HG02840 (cell line): ENCODE data around the gene MRPL55.

Experiments used
- ATAC-seq: cut with Tn5 transposase; IDR thresholded peaks from one replicate; pipeline ENCODE4 v1.9.1; 2021; ENCODE audit warnings: mild to moderate bottlenecking, moderate library complexity, moderate number of reproducible peaks; ENCODE audit not compliant: unreplicated experiment, low FRiP score

The MRPL55 gene

DNA sequence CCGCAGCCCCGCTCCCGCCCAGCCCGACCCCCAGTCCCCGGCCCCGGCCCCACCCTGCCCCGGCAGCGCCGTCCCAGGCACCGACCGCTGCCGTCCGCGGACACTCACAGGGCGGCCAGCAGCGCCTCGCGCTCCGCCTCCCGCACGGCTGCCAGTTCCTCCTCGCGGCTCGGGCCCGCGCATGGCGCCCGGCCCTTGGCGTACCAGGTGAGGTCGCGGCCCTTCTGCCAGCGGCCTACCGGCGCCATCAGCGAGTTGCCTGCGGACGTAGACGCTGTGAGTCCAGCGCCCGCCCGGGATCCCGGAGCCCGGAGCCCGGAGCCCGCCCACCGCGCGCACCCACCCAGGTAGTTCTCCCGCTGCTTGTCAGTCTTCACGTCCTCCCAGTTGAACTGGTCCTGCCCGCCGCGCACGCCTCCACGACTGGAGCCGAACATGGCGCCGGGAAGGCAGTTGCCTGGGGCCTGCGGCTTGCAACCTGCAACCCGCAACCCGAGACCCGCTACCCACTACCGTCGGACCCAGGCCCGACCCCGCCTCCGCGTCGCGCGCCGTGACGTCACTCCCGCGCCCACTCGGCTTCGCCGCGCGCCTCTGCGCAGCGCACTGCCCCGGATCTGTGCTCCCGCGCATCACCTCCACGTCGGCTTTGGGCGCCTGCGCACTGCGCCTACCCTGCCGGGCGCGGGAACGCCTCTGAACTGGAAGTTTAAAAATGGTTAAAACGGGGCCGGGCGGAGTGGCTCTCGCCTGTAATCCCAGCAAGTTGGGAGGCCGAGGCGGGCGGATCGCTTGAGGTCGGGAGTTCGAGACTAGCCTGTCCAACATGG lies 6.1 kb downstream of the MRPL55 start, which contains the start of gene C1orf35:
C1orf35 (minus strand) TSS at position 535 of the 830 bp plus-strand sequence; CDS start at position 437, 98 bp downstream.
- ATAC-seq: peak; percentile 76

- peak; percentile 12 for ATAC-seq
Measured at GRCh38 chr1:228101994-228102790, 6.9 kb downstream of the MRPL55 start.

GRCh38 chr1:228101614-228101993 lies 7.5 kb downstream of the MRPL55 start:
- no peak for ATAC-seq

GRCh38 chr1:228100822-228101613 lies 8.1 kb downstream of the MRPL55 start:
- ATAC-seq: no peak

GRCh38 chr1:228099331-228099732 lies 9.8 kb downstream of the MRPL55 start:
- no peak for ATAC-seq

DNA sequence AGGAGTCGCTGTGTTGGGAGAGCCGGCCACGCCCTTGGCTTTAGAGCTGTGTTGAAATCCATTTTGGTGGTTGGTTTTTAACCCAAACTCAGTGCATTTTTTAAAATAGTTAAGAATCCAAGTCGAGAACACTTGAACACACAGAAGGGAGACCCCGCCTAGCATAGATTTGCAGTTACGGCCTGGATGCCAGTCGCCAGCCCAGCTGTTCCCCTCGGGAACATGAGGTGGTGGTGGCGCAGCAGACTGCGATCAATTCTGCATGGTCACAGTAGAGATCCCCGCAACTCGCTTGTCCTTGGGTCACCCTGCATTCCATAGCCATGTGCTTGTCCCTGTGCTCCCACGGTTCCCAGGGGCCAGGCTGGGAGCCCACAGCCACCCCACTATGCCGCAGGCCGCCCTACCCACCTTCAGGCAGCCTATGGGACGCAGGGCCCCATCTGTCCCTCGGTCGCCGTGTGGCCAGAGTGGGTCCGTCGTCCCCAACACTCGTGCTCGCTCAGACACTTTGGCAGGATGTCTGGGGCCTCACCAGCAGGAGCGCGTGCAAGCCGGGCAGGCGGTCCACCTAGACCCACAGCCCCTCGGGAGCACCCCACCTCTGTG lies 10.7 kb downstream of the MRPL55 start:
- ATAC-seq: no peak

DNA sequence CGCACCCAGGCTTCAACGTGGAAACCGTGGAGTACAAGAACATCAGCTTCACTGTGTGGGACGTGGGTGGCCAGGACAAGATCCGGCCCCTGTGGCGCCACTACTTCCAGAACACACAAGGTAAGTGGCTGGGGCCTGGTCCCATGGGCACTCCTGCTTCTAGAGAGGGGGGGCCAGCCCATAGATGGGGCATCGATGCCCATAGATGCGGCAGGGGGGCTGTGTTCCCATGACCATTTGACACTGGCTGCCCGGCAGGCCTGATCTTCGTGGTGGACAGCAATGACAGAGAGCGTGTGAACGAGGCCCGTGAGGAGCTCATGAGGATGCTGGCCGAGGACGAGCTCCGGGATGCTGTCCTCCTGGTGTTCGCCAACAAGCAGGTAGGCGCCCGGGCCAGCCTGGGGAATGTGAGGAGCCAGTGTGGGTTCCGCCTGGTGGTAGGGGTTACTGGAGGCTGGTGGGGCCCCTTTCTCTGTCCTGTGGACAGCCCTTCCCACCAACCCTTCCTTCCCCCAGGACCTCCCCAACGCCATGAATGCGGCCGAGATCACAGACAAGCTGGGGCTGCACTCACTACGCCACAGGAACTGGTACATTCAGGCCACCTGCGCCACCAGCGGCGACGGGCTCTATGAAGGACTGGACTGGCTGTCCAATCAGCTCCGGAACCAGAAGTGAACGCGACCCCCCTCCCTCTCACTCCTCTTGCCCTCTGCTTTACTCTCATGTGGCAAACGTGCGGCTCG lies 11.6 kb downstream of the MRPL55 start:
- no peak for ATAC-seq

GRCh38 chr1:228096416-228097332 lies 12.4 kb downstream of the MRPL55 start:
- ATAC-seq: no peak

DNA sequence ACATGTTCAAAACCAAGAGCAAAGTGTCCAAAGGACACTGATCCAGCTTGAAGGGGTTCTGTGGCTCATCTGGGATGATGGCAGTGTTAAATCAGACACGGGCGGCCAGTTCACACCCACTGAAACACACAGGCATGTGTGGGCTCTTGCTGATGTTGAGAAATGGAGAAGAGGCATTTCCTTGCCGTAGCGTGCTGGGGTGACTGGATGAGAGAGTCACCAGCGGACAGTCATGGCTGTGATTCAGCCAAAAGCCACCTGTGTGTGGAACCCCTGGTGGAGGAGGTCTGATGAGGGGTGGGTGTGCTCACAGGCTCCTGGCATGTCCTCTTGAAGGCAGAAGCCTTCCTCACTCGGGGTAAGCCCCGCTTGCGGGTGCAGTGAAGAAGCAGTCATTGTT lies 13.2 kb downstream of the MRPL55 start:
- ATAC-seq: no peak

GRCh38 chr1:228095161-228095560 lies 13.9 kb downstream of the MRPL55 start:
- no peak for ATAC-seq

- ATAC-seq: no peak
Measured at GRCh38 chr1:228094432-228095016, 14.6 kb downstream of the MRPL55 start.

DNA sequence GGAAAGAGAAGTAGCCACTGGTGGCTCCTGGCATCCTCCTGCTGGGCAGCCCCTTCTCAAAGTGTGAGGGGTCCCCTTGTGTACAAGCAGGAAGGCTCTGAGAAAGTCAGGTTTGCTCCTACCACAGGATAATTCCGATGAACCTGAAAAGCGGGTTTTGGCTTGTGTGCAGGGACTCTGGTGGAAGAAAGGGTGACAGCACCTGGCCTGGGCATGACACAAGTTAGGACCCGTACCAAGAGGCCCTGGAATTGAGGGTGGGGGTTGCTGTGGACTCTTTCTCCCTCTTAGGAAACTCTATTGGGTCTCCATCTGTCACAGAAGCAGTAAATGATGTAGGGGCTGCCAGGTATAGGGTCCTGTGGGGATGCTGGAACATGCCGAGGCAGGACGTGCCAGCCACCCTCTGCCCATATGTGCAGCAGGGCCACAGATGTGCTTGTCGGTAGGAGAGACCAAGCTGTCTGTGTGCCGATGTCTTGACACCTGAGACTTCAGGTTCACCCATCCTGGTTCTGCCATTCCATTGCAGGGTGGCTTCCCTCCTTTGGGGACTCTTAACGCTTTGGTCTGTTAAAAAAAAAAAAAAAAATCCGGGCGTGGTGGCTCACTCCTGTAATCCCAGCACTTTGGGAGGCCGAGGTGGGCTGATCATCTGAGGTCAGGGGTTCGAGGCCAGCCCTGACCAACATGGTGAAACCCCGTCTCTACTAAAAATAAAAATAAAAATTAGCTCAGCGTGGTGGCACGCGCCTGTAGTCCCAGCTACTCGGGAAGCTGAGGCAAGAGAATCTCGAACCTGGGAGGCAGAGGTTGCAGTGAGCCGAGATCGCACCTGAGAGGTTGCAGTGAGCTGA lies 15.8 kb downstream of the MRPL55 start:
- ATAC-seq: no peak

GRCh38 chr1:228092342-228093049 lies 16.6 kb downstream of the MRPL55 start:
- ATAC-seq: no peak

DNA sequence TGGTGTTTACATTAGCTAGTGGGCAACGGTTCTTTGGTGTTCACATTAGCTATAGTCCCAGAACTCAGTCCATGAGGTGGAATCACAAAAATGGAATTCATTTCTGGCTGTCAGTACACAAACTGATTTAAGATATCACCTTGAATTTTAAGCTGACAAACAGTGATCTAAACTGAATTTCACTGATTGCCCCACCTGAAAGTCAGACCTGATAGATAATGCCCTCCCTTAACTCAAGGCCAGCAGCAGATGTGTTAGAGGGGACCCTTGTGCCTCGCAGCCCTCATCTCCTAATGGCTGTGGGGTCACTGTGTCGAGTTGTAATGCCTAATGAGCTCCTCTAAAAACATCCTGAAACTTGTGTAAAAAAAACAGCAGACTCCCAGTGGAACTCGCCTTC lies 18.0 kb downstream of the MRPL55 start:
- no peak for ATAC-seq

- no peak for ATAC-seq
Measured at GRCh38 chr1:228090613-228091081, 18.5 kb downstream of the MRPL55 start.

DNA sequence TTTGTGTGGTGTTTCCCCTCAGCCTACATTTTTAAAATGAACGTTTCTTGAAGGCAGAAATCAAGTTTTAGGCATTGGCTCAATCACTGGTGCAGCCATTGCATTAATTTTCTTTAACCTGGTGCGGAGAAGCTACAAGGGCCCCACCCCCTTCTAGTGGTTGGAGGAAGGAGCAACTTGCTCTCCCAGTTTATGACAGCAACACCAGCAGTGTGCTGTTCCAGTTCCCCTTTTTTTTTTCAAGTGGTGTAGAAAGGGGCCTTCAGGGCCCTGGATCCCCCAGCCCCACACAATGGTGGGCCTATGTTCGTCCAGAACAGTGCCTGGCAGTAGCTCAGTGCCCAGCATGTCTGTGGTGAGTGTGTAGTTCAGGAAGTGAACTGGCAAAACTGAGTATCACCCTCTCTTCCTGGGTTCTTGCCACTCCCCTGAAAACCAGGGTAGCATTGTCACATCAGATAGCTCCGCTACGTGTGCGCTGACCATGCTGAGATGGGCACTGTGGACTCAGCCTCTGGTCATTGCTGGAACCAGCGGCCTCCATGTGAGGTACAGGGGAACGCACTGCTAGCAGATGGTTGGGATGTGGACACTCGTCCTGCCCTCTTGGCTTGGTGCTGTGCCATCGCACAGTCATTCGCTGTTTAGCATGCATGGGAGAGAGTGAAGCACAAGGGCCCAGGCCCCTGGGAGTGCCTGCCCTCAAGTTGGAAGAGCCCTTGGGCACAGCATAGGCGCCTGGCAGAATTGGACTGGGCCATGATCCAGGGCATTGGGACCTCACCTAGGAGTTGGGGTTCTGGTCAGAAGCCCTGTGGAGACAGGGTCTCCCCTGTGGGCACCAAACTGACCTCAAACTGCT lies 19.3 kb downstream of the MRPL55 start:
- no peak for ATAC-seq
